ENCODE results near the gene OR51A7.
"Not testable (repeated sequence)": the region's sequence is repeated elsewhere in the genome, so short reads cannot be mapped to it uniquely, and the experiment has no call there.

The OR51A7 gene

GRCh38 chr11:4936745-4937144 lies 33.2 kb downstream of the OR51A7 start:
- in situ Hi-C loops (cut with HindIII; ENCODE audit: low sequenced_read_pairs): no loop called here
- no peak for TF ChIP-seq CTCF (IDR thresholded peaks at IDR 0.05; ENCODE audit: low read depth, low read length)
- DNase-seq (ENCODE audit: low read depth, low spot score): no peak
- no peak overlapping the region for H3K4me3 ChIP-seq (ENCODE audit: low read depth, low read length)

- TF ChIP-seq CTCF (IDR thresholded peaks at IDR 0.05; ENCODE audit: low read depth, low read length): no peak
- H3K4me3 ChIP-seq (ENCODE audit: low read depth, low read length): no peak within 1 kb of the TSS
Measured at GRCh38 chr11:4947505-4947904, 43.9 kb downstream of the OR51A7 start, which contains the start of gene OR51A4. TSS of gene OR51A4 (minus strand) at chr11:4947605. CDS start at chr11:4947100, 505 bp downstream.

GRCh38 chr11:4955613-4956012 lies 52.0 kb downstream of the OR51A7 start, which contains the start of gene OR51A2:
TSS of gene OR51A2 (minus strand) at chr11:4955713. CDS start at chr11:4955713, 0 bp downstream.
- H3K4me3 ChIP-seq (ENCODE audit: low read depth, low read length); in situ Hi-C loops (cut with HindIII; ENCODE audit: low sequenced_read_pairs); DNase-seq (ENCODE audit: low read depth, low spot score): not testable (repeated sequence)

More at GRCh38 chr11:4947505-4947904, 43.9 kb downstream of the OR51A7 start, which contains the start of gene OR51A4:
- no peak for DNase-seq (ENCODE audit: low read depth, low spot score)
- in situ Hi-C loops (cut with HindIII; ENCODE audit: low sequenced_read_pairs): no loop called here

- no peak for TF ChIP-seq CTCF (IDR thresholded peaks at IDR 0.05; ENCODE audit: low read depth, low read length)
- H3K4me3 ChIP-seq (ENCODE audit: low read depth, low read length): no peak overlapping the region
- DNase-seq (ENCODE audit: low read depth, low spot score): no peak
- in situ Hi-C loops (cut with HindIII; ENCODE audit: low sequenced_read_pairs): no loop called here
Measured at GRCh38 chr11:4957396-4957795, 53.8 kb downstream of the OR51A7 start.
